Testis (tissue), 2 donors: ENCODE results near the gene RPL31.

Source experiments
- POLR2A ChIP-seq: fragments of 450-650 bp; IDR thresholded peaks from one replicate; pipeline ENCODE4 v1.6.1; 2017; ENCODE audit warnings: antibody characterized with exemption, mild to moderate bottlenecking, moderate library complexity
- TF ChIP-seq, protein P1 (sequence below), 3 experiments: fragments of 450-650 bp in 2 of 3; fragments of 200-600 bp in 1 of 3; sonication (generic) in 1 of 3; IDR thresholded peaks; one replicate each; pipeline ENCODE4 v1.5.1; 2016 to 2019; ENCODE audit warnings: antibody characterized with exemption in 3 of 3, mild to moderate bottlenecking in 2 of 3, moderate library complexity in 1 of 3

DNA sequence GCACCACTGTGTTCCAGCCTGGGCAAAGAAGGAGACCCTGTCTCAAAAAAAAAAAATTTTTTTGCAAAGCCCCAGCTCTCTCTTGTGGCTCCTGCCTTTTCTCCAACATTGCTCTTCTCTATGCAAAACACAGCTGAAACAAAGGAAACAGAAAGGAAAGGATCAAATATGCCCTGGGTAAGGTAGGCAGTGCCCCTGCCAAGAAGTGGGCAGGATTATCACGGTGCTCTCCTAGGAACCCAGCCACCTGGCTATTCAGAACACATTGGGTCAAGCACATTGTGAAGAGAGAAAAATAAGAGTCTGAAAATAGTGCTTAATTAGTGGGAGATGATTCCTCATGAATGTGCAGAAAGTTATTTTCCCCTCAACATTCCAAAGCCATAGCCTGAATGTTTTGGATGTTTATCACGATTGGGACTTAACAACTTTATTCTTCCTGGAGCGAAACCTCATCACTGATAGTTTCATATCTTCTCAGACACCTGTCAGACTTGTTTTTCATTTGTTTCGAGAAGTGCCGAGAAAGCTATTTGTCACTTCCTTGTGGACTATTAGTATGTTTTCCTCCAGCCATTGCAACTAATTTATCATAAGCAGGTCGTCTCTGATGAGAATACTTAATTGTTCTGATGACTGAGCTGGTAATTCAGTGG is 42.7 kb upstream of the RPL31 start:
- TF ChIP-seq, protein P1, sequence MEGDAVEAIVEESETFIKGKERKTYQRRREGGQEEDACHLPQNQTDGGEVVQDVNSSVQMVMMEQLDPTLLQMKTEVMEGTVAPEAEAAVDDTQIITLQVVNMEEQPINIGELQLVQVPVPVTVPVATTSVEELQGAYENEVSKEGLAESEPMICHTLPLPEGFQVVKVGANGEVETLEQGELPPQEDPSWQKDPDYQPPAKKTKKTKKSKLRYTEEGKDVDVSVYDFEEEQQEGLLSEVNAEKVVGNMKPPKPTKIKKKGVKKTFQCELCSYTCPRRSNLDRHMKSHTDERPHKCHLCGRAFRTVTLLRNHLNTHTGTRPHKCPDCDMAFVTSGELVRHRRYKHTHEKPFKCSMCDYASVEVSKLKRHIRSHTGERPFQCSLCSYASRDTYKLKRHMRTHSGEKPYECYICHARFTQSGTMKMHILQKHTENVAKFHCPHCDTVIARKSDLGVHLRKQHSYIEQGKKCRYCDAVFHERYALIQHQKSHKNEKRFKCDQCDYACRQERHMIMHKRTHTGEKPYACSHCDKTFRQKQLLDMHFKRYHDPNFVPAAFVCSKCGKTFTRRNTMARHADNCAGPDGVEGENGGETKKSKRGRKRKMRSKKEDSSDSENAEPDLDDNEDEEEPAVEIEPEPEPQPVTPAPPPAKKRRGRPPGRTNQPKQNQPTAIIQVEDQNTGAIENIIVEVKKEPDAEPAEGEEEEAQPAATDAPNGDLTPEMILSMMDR (IDR thresholded peaks at IDR 0.05): no peak
- TF ChIP-seq POLR2A: no peak
